Tibial nerve (tissue), 3 donors: ENCODE results near the gene LRRC37A3.
"Not testable (repeated sequence)": the region's sequence is repeated elsewhere in the genome, so short reads cannot be mapped to it uniquely, and the experiment has no call there.

Experiments
- POLR2A ChIP-seq, 2 donors: fragments of 450-650 bp; IDR thresholded peaks; one replicate each; pipeline ENCODE4 v1.6.1; 2017; ENCODE audit warnings: antibody characterized with exemption in 2 of 2, mild to moderate bottlenecking in 2 of 2, moderate library complexity in 2 of 2
- TF ChIP-seq, protein P1 (sequence below), 5 experiments: fragments of 200-600 bp in 3 of 5; fragments of 450-650 bp in 2 of 5; sonication (generic) in 3 of 5; IDR thresholded peaks; one replicate each; pipeline ENCODE4 v1.5.1; 2016 to 2019; ENCODE audit warnings: antibody characterized with exemption in 5 of 5, mild to moderate bottlenecking in 3 of 5, moderate library complexity in 2 of 5

DNA sequence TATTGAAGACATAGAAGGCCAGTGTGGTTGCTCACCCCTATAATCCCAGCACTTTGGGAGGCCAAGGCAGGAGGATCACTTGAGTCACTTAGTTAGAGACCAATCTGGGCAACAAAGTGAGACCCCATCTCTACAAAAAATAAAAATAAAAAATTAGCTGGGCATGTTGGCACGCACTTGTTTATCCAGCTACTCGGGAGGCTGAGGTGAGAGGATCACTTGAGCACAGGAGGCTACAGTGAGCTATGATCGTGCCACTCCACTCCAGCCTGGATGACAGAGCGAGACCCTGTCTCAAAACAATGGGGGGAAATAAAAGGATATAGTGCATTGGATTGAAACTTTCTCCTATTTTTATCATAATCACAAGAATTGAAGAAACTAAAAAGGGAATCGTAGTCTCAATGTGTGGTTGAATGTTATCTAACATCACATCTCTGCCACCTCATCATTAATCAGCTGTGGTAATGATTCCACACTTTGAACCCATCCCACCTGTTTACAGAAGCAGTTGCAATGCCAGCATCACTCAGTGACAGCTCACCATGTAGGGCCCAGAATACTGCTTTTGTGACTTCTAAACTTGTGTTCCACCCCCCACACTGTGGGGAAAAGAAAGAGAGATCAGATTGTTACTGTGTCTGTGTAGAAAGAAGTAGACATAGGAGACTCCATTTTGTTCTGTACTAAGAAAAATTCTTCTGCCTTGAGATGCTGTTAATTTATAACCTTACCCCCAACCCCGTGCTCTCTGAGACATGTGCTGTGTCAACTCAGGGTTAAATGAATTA, 10.3 kb upstream of the LRRC37A3 start:
- TF ChIP-seq POLR2A (IDR thresholded peaks at IDR 0.05) = not testable (repeated sequence)
- TF ChIP-seq, protein P1, sequence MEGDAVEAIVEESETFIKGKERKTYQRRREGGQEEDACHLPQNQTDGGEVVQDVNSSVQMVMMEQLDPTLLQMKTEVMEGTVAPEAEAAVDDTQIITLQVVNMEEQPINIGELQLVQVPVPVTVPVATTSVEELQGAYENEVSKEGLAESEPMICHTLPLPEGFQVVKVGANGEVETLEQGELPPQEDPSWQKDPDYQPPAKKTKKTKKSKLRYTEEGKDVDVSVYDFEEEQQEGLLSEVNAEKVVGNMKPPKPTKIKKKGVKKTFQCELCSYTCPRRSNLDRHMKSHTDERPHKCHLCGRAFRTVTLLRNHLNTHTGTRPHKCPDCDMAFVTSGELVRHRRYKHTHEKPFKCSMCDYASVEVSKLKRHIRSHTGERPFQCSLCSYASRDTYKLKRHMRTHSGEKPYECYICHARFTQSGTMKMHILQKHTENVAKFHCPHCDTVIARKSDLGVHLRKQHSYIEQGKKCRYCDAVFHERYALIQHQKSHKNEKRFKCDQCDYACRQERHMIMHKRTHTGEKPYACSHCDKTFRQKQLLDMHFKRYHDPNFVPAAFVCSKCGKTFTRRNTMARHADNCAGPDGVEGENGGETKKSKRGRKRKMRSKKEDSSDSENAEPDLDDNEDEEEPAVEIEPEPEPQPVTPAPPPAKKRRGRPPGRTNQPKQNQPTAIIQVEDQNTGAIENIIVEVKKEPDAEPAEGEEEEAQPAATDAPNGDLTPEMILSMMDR (IDR thresholded peaks at IDR 0.05) = not testable (repeated sequence)
